Activated CD4-positive, alpha-beta T cell treated with anti-CD3 and anti-CD28 coated beads, Interleukin-2, amount 10 ng/mL, durations not matched to agents 24 days and 14 days (primary cell): ENCODE data around the gene KRAS. TPM values are rescaled to one million over a fixed set of nuclear protein-coding genes. Genes with fewer than 3 reads are reported as not detected.

Source experiments
- DNase-seq: peaks from one replicate; pipeline ENCODE4 v3.0.0; 2022
- H3K27ac Mint-ChIP-seq: one replicate; pipeline ENCODE4 v1.8.0; 2022; ENCODE audit warnings: mild to moderate bottlenecking, mixed read lengths
- H3K27me3 Mint-ChIP-seq: one replicate; pipeline ENCODE4 v1.8.0; 2022; ENCODE audit warnings: mixed read lengths
- H3K36me3 Mint-ChIP-seq: one replicate; pipeline ENCODE4 v1.8.0; 2022; ENCODE audit warnings: low read depth, mild to moderate bottlenecking, mixed read lengths
- H3K4me1 Mint-ChIP-seq: one replicate; pipeline ENCODE4 v1.8.0; 2021; ENCODE audit warnings: mixed read lengths
- H3K4me3 Mint-ChIP-seq: one replicate; pipeline ENCODE4 v1.8.0; 2022; ENCODE audit warnings: mild to moderate bottlenecking, moderate library complexity, mixed read lengths
- H3K9me3 Mint-ChIP-seq: one replicate; pipeline ENCODE4 v1.8.0; 2021; ENCODE audit warnings: mixed read lengths
- intact Hi-C: fragments of 100-400 bp; cut with micrococcal nuclease; formaldehyde crosslinking; loops from one replicate; pipeline ENCODE4 v1.15.1; 2023
- total RNA-seq: library from RNA; stranded (reverse); gene quantifications from 2 replicates; pipeline ENCODE4 v1.2.3, GENCODE V29; 2022

KRAS gene
- total RNA-seq, 1 donor from 2014 or later = 26.4 TPM

GRCh38 chr12:25202137-25202536 lies 48.6 kb downstream of the KRAS start:
- no peak for DNase-seq
- Mint-ChIP-seq H3K27ac (no peak overlapping the region), H3K4me1 (peaks cover 3% of the 10 kb centered on the region), H3K4me3 (no peak overlapping the region), H3K27me3 (no peaks in the 10 kb centered on the region), H3K36me3 (peaks cover 21% of the 10 kb centered on the region), H3K9me3 (no peaks in the 10 kb centered on the region)
- intact Hi-C loops = no loop called here

GRCh38 chr12:25200703-25201102 lies 50.0 kb downstream of the KRAS start:
- intact Hi-C loops = no loop called here
- H3K36me3 Mint-ChIP-seq = peaks cover 19% of the 10 kb centered on the region
- DNase-seq = no peak
- H3K9me3 Mint-ChIP-seq = no peaks in the 10 kb centered on the region
- no peaks in the 10 kb centered on the region for H3K27me3 Mint-ChIP-seq
- H3K4me3 Mint-ChIP-seq = no peak overlapping the region
- H3K4me1 Mint-ChIP-seq = peaks cover 8% of the 10 kb centered on the region
- H3K27ac Mint-ChIP-seq = no peak overlapping the region

- Mint-ChIP-seq H3K4me1 (peaks cover 23% of the 10 kb centered on the region), H3K36me3 (peaks cover 16% of the 10 kb centered on the region), H3K9me3 (no peaks in the 10 kb centered on the region), H3K4me3 (no peak overlapping the region), H3K27ac (no peak overlapping the region), H3K27me3 (no peaks in the 10 kb centered on the region)
- no peak for DNase-seq
- intact Hi-C loops = loop anchor here (5.0 to 10.0 kb wide), 3 partner anchors 125 to 397 kb away; no protein-coding TSS in a partner anchor
Measured at GRCh38 chr12:25197608-25198007, 53.1 kb downstream of the KRAS start.

GRCh38 chr12:25195056-25195971 lies 55.4 kb downstream of the KRAS start, which contains the start of the genes DNAI7 and ETFRF1:
Gene DNAI7, minus strand, starts transcription at chr12:25195160. Its CDS starts 82 bp downstream, at chr12:25195078.
Gene ETFRF1, plus strand, starts transcription at chr12:25195237. Its CDS starts 8,720 bp downstream, at chr12:25203957.
- intact Hi-C loops = loop anchor here (1.0 to 10.0 kb wide), 7 partner anchors 55 to 399 kb away; partner anchors contain the start of gene KRAS
- H3K4me1 Mint-ChIP-seq = peaks cover 23% of the 10 kb centered on the region

GRCh38 chr12:25194722-25195055 lies 56.0 kb downstream of the KRAS start:
- Mint-ChIP-seq H3K27ac (peak overlapping the region; percentile 93), H3K4me3 (peak overlapping the region; percentile 94), H3K36me3 (peaks cover 8% of the 10 kb centered on the region), H3K9me3 (no peaks in the 10 kb centered on the region), H3K27me3 (no peaks in the 10 kb centered on the region), H3K4me1 (peaks cover 23% of the 10 kb centered on the region)
- DNase-seq = no peak
- intact Hi-C loops = loop anchor here (1.0 to 10.0 kb wide), 7 partner anchors 56 to 400 kb away; partner anchors contain the start of gene KRAS

More at GRCh38 chr12:25195056-25195971, 55.4 kb downstream of the KRAS start, which contains the start of the genes DNAI7 and ETFRF1:
- Mint-ChIP-seq H3K27ac (peak within 1 kb of the TSS; percentile 93), H3K36me3 (peaks cover 13% of the 10 kb centered on the region), H3K9me3 (no peaks in the 10 kb centered on the region), H3K4me3 (peak within 1 kb of the TSS; percentile 94), H3K27me3 (no peaks in the 10 kb centered on the region)
- DNase-seq = peak; percentile 98

GRCh38 chr12:25194214-25194613 lies 56.5 kb downstream of the KRAS start:
- no peaks in the 10 kb centered on the region for H3K9me3 Mint-ChIP-seq

GRCh38 chr12:25190793-25191192 lies 59.9 kb downstream of the KRAS start:
- no peak overlapping the region for H3K4me3 Mint-ChIP-seq
- H3K27me3 Mint-ChIP-seq = no peaks in the 10 kb centered on the region

More at GRCh38 chr12:25194214-25194613, 56.5 kb downstream of the KRAS start:
- Mint-ChIP-seq H3K4me3 (peak overlapping the region; percentile 94), H3K36me3 (peaks cover 7% of the 10 kb centered on the region), H3K27ac (peak overlapping the region; percentile 93), H3K27me3 (no peaks in the 10 kb centered on the region), H3K4me1 (peaks cover 23% of the 10 kb centered on the region)
- intact Hi-C loops = loop anchor here (2.0 to 10.0 kb wide), 3 partner anchors 141 to 401 kb away; a partner anchor contains a TSS
- DNase-seq = no peak

GRCh38 chr12:25189656-25190055 lies 61.1 kb downstream of the KRAS start:
- H3K4me3 Mint-ChIP-seq = no peak overlapping the region
- peaks cover 20% of the 10 kb centered on the region for H3K4me1 Mint-ChIP-seq
- DNase-seq = no peak
- no peaks in the 10 kb centered on the region for H3K27me3 Mint-ChIP-seq
- H3K27ac Mint-ChIP-seq = no peak overlapping the region
- H3K9me3 Mint-ChIP-seq = no peaks in the 10 kb centered on the region
- intact Hi-C loops = loop anchor here (10.0 kb wide), 1 partner anchor 405 kb away; no protein-coding TSS in a partner anchor
- no peaks in the 10 kb centered on the region for H3K36me3 Mint-ChIP-seq

More at GRCh38 chr12:25190793-25191192, 59.9 kb downstream of the KRAS start:
- no peak for DNase-seq
- Mint-ChIP-seq H3K9me3 (no peaks in the 10 kb centered on the region), H3K4me1 (peaks cover 29% of the 10 kb centered on the region), H3K36me3 (peaks cover 3% of the 10 kb centered on the region), H3K27ac (no peak overlapping the region)
- intact Hi-C loops = loop anchor here (10.0 kb wide), 1 partner anchor 404 kb away; no protein-coding TSS in a partner anchor

GRCh38 chr12:25187781-25188180 lies 62.9 kb downstream of the KRAS start:
- H3K36me3 Mint-ChIP-seq = no peaks in the 10 kb centered on the region
- H3K27me3 Mint-ChIP-seq = no peaks in the 10 kb centered on the region
- intact Hi-C loops = no loop called here
- peaks cover 19% of the 10 kb centered on the region for H3K4me1 Mint-ChIP-seq
- no peaks in the 10 kb centered on the region for H3K9me3 Mint-ChIP-seq
- no peak overlapping the region for H3K27ac Mint-ChIP-seq
- no peak for DNase-seq
- no peak overlapping the region for H3K4me3 Mint-ChIP-seq

- peak; percentile 67 for DNase-seq
- intact Hi-C loops = no loop called here
Measured at GRCh38 chr12:25186788-25187402, 63.8 kb downstream of the KRAS start.

GRCh38 chr12:25186038-25186787 lies 64.5 kb downstream of the KRAS start:
- Mint-ChIP-seq H3K4me3 (peak overlapping the region; percentile 72), H3K9me3 (no peaks in the 10 kb centered on the region), H3K4me1 (peaks cover 19% of the 10 kb centered on the region), H3K27ac (peak overlapping the region; percentile 3), H3K36me3 (no peaks in the 10 kb centered on the region), H3K27me3 (no peaks in the 10 kb centered on the region)
- intact Hi-C loops = no loop called here
- no peak for DNase-seq

More at GRCh38 chr12:25186788-25187402, 63.8 kb downstream of the KRAS start:
- Mint-ChIP-seq H3K27me3 (no peaks in the 10 kb centered on the region), H3K4me1 (peaks cover 19% of the 10 kb centered on the region), H3K4me3 (peak overlapping the region; percentile 72), H3K36me3 (no peaks in the 10 kb centered on the region), H3K9me3 (no peaks in the 10 kb centered on the region), H3K27ac (peak overlapping the region; percentile 63)

- no peak for DNase-seq
- intact Hi-C loops = no loop called here
- peaks cover 19% of the 10 kb centered on the region for H3K4me1 Mint-ChIP-seq
- H3K4me3 Mint-ChIP-seq = no peak overlapping the region
- no peak overlapping the region for H3K27ac Mint-ChIP-seq
- H3K27me3 Mint-ChIP-seq = peaks cover 4% of the 10 kb centered on the region
- H3K9me3 Mint-ChIP-seq = no peaks in the 10 kb centered on the region
- no peaks in the 10 kb centered on the region for H3K36me3 Mint-ChIP-seq
Measured at GRCh38 chr12:25184132-25184531, 66.6 kb downstream of the KRAS start.

- Mint-ChIP-seq H3K9me3 (no peaks in the 10 kb centered on the region), H3K27me3 (peaks cover 4% of the 10 kb centered on the region), H3K4me3 (no peak overlapping the region), H3K4me1 (peaks cover 17% of the 10 kb centered on the region), H3K27ac (no peak overlapping the region), H3K36me3 (no peaks in the 10 kb centered on the region)
- DNase-seq = no peak
- intact Hi-C loops = no loop called here
Measured at GRCh38 chr12:25182765-25183164, 68.0 kb downstream of the KRAS start.
